Ovary (tissue), 3 donors: ENCODE results near the gene ASIC4.

Experiments used
- CTCF ChIP-seq, 3 donors: fragments of 450-650 bp in 2 of 3; fragments of 200-600 bp in 1 of 3; IDR thresholded peaks; one replicate each; pipeline versions ENCODE4 v1.5.1 to v1.8.0; 2016 to 2022; ENCODE audit warnings: antibody characterized with exemption in 3 of 3, mild to moderate bottlenecking in 1 of 3
- EP300 ChIP-seq: sonication (generic); formaldehyde crosslinking; IDR thresholded peaks from one replicate; pipeline ENCODE4 v1.6.1; 2017; ENCODE audit warnings: antibody characterized with exemption
- POLR2A ChIP-seq: fragments of 450-650 bp; IDR thresholded peaks from one replicate; pipeline ENCODE4 v1.6.1; 2017; ENCODE audit warnings: antibody characterized with exemption, mild to moderate bottlenecking, moderate library complexity
- donor health status: DM: no; HTN: no; CAD: no.

GRCh38 chr2:219488149-219488843 is 26.0 kb upstream of the ASIC4 start:
- TF ChIP-seq POLR2A, result no peak
- TF ChIP-seq CTCF (IDR thresholded peaks at IDR 0.05), result no peak
- TF ChIP-seq EP300, result no peak
